Panc1 (cell line): Measurements from ENCODE around the gene ARF1. TPM values are rescaled to one million over a fixed set of nuclear protein-coding genes. Genes with fewer than 3 reads are reported as not detected.

ENCODE experiments used
- ATAC-seq: fragments of 200-7000 bp; cut with Tn5 transposase; 2 replicates; pipeline ENCODE4 v1.9.1; 2020; ENCODE audit warnings: mild to moderate bottlenecking, moderate library complexity
- BruUV-seq: library from RNA; stranded (reverse); fragments of 400-500 nt; replicated peaks from 2 replicates; lab custom pipeline; 2021; lab: Mats Ljungman, UMichigan
- CTCF ChIA-PET: fragments of 300-600 bp; sonication (Branson Sonifier 250); formaldehyde crosslinking; loops from one replicate; lab custom pipeline; 2022; ENCODE audit warnings: antibody characterized with exemption; lab: Charles Lee
- POLR2A ChIA-PET: fragments of 300-600 bp; sonication (Branson Sonifier 250); formaldehyde crosslinking; loops from one replicate; lab custom pipeline; 2022; ENCODE audit warnings: antibody characterized with exemption; lab: Charles Lee
- DNase-seq: peaks from one replicate; pipeline ENCODE4 v3.0.0-alpha.2; 2010; ENCODE audit warnings: low read depth, low spot score
- H3K27ac ChIP-seq: 2 replicates; pipeline ENCODE4 v1.5.1; 2011; ENCODE audit warnings: mild to moderate bottlenecking, low read length, inconsistent platforms
- H3K27me3 ChIP-seq: fragments of 200-500 bp; sonication (Bioruptor generic); 2 replicates; pipeline ENCODE4 v1.6.0; 2014; ENCODE audit warnings: low read length, inconsistent platforms; ENCODE audit not compliant: control insufficient read depth, insufficient read depth
- H3K36me3 ChIP-seq: fragments of 200-500 bp; sonication (Bioruptor generic); 2 replicates; pipeline ENCODE4 v1.5.1; 2014; ENCODE audit warnings: inconsistent platforms, mild to moderate bottlenecking, low read length, moderate library complexity; ENCODE audit not compliant: control insufficient read depth, insufficient read depth
- H3K4me1 ChIP-seq: 2 replicates; pipeline ENCODE4 v1.5.1; 2011; ENCODE audit warnings: inconsistent platforms, mild to moderate bottlenecking, low read length, moderate library complexity; ENCODE audit not compliant: control insufficient read depth, insufficient read depth
- H3K4me3 ChIP-seq, 2 experiments: 2 replicates each; pipeline ENCODE4 v1.5.1; 2011 to 2012; ENCODE audit warnings: low read depth in 2 of 2, low read length in 2 of 2, mild to moderate bottlenecking in 2 of 2, inconsistent platforms in 1 of 2, moderate library complexity in 1 of 2
- H3K9me3 ChIP-seq: fragments of 200-500 bp; sonication (Bioruptor generic); 2 replicates; pipeline ENCODE4 v1.5.1; 2014; ENCODE audit warnings: low read depth, mild to moderate bottlenecking, inconsistent platforms, low read length, moderate library complexity; ENCODE audit not compliant: control insufficient read depth, insufficient read depth
- POLR2AphosphoS5 ChIP-seq: IDR thresholded peaks from 2 replicates; pipeline ENCODE4 v1.6.1; 2012; ENCODE audit warnings: mild to moderate bottlenecking, low read depth, low read length, moderate library complexity
- SIN3A ChIP-seq: IDR thresholded peaks from 2 replicates; pipeline ENCODE4 v1.6.1; 2012; ENCODE audit warnings: low read depth, mild to moderate bottlenecking, low read length, moderate library complexity, borderline replicate concordance; ENCODE audit not compliant: insufficient read depth
- TCF7L2 ChIP-seq: IDR thresholded peaks from 2 replicates; pipeline ENCODE4 v1.6.1; 2011; ENCODE audit warnings: mild to moderate bottlenecking, low read depth, low read length, inconsistent platforms
- in situ Hi-C: cut with HindIII; loops from 2 replicates; pipeline ENCODE4 v1.10.0; 2016; ENCODE audit warnings: low sequenced_read_pairs, low pct_unique_long_range_greater_than_20kb
- intact Hi-C: fragments of 100-400 bp; cut with micrococcal nuclease; formaldehyde crosslinking; loops from one replicate; pipeline ENCODE4 v1.10.0; 2022; ENCODE audit not compliant: unreplicated experiment
- total RNA-seq: library from RNA; stranded (reverse); gene quantifications from one replicate; pipeline ENCODE4 v1.2.1, GENCODE V29; 2021; ENCODE audit not compliant: unreplicated experiment
- TF ChIP-seq, protein P1 (sequence below): fragments of 450-650 bp; IDR thresholded peaks from 2 replicates; pipeline ENCODE4 v1.5.1; 2017; ENCODE audit warnings: mild to moderate bottlenecking
- TF ChIP-seq, protein P2 (sequence below), 2 experiments: IDR thresholded peaks; 2 replicates each; pipeline ENCODE4 v1.6.1; 2011 to 2012; ENCODE audit warnings: low read depth in 2 of 2, control low read depth in 1 of 2, low read length in 1 of 2, mild to moderate bottlenecking in 1 of 2, moderate library complexity in 1 of 2; ENCODE audit not compliant: insufficient read depth in 1 of 2

The ARF1 gene
- total RNA-seq, 1 experiment from 2014 or later: 321 TPM

DNA sequence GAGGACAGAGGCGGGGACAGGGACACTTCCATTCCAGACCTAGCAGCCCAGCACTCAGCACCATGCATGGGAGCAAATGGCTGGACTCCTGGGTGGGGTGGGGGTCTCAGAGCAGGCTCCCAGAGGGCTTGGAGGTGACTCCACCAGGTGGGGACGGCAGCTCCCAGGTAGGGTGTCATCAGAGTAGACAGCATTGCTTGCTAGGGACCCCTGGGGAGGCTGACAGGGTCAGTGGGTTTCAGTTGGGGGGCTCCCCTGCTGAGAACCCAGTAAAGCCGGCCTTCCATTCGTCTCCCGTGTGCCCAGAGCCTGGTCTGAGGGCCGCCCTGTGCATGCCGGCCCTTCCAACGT, 62.5 kb downstream of the ARF1 start:
- ChIA-PET CTCF (interaction anchor here (0.5 kb wide), 1 partner anchor 21 kb away, joined by 7 read pairs; the partner anchor contains the start of gene IBA57), POLR2A (no interaction called here)
- intact Hi-C loops: no loop called here
- DNase-seq: no peak
- H3K27me3 ChIP-seq: no peaks in the 10 kb centered on the region
- H3K9me3 ChIP-seq: no peaks in the 10 kb centered on the region
- no peak overlapping the region for H3K4me3 ChIP-seq
- no peak overlapping the region for H3K27ac ChIP-seq
- no TSS peak for BruUV-seq
- H3K4me1 ChIP-seq: peaks cover 32% of the 10 kb centered on the region
- in situ Hi-C loops: no loop called here
- peaks cover 3% of the 10 kb centered on the region; the same call in 1 of the 2 replicates for H3K36me3 ChIP-seq
- no peak for ATAC-seq
- TF ChIP-seq SIN3A (no peak), TCF7L2 (no peak), POLR2AphosphoS5 (no peak)
- TF ChIP-seq, protein P1, sequence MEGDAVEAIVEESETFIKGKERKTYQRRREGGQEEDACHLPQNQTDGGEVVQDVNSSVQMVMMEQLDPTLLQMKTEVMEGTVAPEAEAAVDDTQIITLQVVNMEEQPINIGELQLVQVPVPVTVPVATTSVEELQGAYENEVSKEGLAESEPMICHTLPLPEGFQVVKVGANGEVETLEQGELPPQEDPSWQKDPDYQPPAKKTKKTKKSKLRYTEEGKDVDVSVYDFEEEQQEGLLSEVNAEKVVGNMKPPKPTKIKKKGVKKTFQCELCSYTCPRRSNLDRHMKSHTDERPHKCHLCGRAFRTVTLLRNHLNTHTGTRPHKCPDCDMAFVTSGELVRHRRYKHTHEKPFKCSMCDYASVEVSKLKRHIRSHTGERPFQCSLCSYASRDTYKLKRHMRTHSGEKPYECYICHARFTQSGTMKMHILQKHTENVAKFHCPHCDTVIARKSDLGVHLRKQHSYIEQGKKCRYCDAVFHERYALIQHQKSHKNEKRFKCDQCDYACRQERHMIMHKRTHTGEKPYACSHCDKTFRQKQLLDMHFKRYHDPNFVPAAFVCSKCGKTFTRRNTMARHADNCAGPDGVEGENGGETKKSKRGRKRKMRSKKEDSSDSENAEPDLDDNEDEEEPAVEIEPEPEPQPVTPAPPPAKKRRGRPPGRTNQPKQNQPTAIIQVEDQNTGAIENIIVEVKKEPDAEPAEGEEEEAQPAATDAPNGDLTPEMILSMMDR: no peak
- TF ChIP-seq, protein P2, sequence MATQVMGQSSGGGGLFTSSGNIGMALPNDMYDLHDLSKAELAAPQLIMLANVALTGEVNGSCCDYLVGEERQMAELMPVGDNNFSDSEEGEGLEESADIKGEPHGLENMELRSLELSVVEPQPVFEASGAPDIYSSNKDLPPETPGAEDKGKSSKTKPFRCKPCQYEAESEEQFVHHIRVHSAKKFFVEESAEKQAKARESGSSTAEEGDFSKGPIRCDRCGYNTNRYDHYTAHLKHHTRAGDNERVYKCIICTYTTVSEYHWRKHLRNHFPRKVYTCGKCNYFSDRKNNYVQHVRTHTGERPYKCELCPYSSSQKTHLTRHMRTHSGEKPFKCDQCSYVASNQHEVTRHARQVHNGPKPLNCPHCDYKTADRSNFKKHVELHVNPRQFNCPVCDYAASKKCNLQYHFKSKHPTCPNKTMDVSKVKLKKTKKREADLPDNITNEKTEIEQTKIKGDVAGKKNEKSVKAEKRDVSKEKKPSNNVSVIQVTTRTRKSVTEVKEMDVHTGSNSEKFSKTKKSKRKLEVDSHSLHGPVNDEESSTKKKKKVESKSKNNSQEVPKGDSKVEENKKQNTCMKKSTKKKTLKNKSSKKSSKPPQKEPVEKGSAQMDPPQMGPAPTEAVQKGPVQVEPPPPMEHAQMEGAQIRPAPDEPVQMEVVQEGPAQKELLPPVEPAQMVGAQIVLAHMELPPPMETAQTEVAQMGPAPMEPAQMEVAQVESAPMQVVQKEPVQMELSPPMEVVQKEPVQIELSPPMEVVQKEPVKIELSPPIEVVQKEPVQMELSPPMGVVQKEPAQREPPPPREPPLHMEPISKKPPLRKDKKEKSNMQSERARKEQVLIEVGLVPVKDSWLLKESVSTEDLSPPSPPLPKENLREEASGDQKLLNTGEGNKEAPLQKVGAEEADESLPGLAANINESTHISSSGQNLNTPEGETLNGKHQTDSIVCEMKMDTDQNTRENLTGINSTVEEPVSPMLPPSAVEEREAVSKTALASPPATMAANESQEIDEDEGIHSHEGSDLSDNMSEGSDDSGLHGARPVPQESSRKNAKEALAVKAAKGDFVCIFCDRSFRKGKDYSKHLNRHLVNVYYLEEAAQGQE (IDR thresholded peaks at IDR 0.05; ENCODE audit: insufficient read depth in 1 of 2, low read depth in 2 of 2, low read length in 1 of 2): no peak

GRCh38 chr1:228145463-228146416, 63.2 kb downstream of the ARF1 start:
- Histone ChIP-seq H3K9me3 (no peaks in the 10 kb centered on the region), H3K27me3 (no peaks in the 10 kb centered on the region), H3K4me1 (peaks cover 40% of the 10 kb centered on the region), H3K4me3 (no peak overlapping the region), H3K36me3 (peaks cover under 1% of the 10 kb centered on the region; the same call in 1 of the 2 replicates), H3K27ac (no peak overlapping the region)
- intact Hi-C loops: no loop called here
- POLR2A ChIA-PET: no interaction called here
- DNase-seq: no peak
- in situ Hi-C loops: no loop called here
- ATAC-seq: no peak
- no TSS peak for BruUV-seq
- TF ChIP-seq, protein P2 (IDR thresholded peaks at IDR 0.05; ENCODE audit: insufficient read depth in 1 of 2, low read depth in 2 of 2, low read length in 1 of 2): no peak
- TF ChIP-seq SIN3A (no peak), POLR2AphosphoS5 (no peak), TCF7L2 (no peak)
- TF ChIP-seq, protein P1: no peak
- CTCF ChIA-PET: no interaction called here
